Measurements from ENCODE around the gene CPSF6. TPM values are rescaled to one million over a fixed set of nuclear protein-coding genes. Genes with fewer than 3 reads are reported as not detected.
"Not testable (repeated sequence)": the region's sequence is repeated elsewhere in the genome, so short reads cannot be mapped to it uniquely, and the experiment has no call there.

CPSF6 gene, protein sequence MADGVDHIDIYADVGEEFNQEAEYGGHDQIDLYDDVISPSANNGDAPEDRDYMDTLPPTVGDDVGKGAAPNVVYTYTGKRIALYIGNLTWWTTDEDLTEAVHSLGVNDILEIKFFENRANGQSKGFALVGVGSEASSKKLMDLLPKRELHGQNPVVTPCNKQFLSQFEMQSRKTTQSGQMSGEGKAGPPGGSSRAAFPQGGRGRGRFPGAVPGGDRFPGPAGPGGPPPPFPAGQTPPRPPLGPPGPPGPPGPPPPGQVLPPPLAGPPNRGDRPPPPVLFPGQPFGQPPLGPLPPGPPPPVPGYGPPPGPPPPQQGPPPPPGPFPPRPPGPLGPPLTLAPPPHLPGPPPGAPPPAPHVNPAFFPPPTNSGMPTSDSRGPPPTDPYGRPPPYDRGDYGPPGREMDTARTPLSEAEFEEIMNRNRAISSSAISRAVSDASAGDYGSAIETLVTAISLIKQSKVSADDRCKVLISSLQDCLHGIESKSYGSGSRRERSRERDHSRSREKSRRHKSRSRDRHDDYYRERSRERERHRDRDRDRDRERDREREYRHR
- total RNA-seq = 10 to 100 TPM; 34.5 to 42.4 TPM
- long read RNA-seq, full-length matches to known transcripts = 54 of 87 reads
- long read RNA-seq, partial matches to known transcripts = 7 of 87 reads
- long read RNA-seq, other reads (novel, unspliced or antisense) = 26 of 87 reads

GRCh38 chr12:69239352-69239921, at the start of gene CPSF6:
TSS of gene CPSF6 (plus strand) at chr12:69239569. CDS start at chr12:69239647, 78 bp downstream.
- intact Hi-C loops (cut with DNase I) = loop anchor here in 1 of 2 donors (5.0 kb wide), 1 partner anchor 82 kb away; no protein-coding TSS in a partner anchor
- DNase-seq = peak; percentile 96
- ATAC-seq = peak; percentile 99 to 100

- DNase-seq = no peak
- ATAC-seq = no peak
- intact Hi-C loops (cut with DNase I) = no loop called here
These were observed 42.8 kb upstream of the CPSF6 start for GRCh38 chr12:69196302-69197288.

- intact Hi-C loops (cut with DNase I); DNase-seq; ATAC-seq: not testable (repeated sequence)
These were observed 39.4 kb upstream of the CPSF6 start for GRCh38 chr12:69199976-69200375.

GRCh38 chr12:69204191-69204590, 35.2 kb upstream of the CPSF6 start:
- intact Hi-C loops (cut with DNase I) = no loop called here
- DNase-seq (no peak), ATAC-seq (no peak)

DNA sequence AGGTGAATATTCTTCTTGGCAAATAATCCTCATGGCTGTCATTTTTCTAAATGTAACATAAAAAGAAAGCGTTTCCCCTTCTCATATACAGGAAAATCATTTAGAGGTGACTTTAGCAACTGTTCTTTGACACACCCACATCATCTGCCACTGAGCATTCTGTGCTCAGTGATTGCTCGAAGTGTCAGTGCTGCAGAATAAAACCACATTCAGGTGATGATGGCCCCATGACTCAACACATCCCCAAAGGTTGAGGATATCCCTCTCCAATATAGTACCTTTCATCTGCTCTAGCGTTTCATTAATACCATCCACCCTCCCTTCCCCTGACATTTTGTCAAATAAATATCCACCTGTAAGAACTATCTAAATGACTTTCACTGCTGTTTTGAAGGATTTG, 28.7 kb upstream of the CPSF6 start:
- ATAC-seq (no peak), DNase-seq (no peak)

GRCh38 chr12:69211160-69211559, 28.2 kb upstream of the CPSF6 start:
- intact Hi-C loops (cut with DNase I) = no loop called here
- DNase-seq = no peak
- no peak for ATAC-seq

More for the DNA sequence above, 28.7 kb upstream of the CPSF6 start:
- intact Hi-C loops (cut with DNase I) = no loop called here

GRCh38 chr12:69214169-69214568, 25.2 kb upstream of the CPSF6 start:
- DNase-seq (no peak), ATAC-seq (no peak)
- intact Hi-C loops (cut with DNase I) = no loop called here

- no peak for ATAC-seq
- intact Hi-C loops (cut with DNase I) = no loop called here
These were observed 14.0 kb upstream of the CPSF6 start for GRCh38 chr12:69225251-69225910.

DNA sequence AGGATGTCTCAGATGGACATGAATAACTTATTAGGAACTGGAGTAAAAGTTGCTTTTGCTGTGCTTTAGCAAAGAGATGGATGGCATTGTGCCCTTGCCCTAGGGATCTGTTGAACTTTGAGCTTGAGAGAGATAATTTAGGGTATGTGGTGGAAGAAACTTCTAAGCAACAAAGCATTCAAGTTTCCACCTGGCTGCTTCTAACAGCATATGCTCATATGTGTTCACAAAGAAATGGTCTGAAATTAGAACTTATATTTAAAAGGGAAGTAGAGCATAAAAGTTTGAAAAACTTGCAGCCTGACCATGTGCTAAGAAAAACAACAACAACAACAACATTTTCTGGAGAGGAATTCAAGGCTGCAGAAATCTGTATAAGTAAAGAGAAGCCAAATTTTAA, 7.9 kb upstream of the CPSF6 start:
- no peak for DNase-seq
- ATAC-seq = no peak
- intact Hi-C loops (cut with DNase I) = no loop called here

More at GRCh38 chr12:69225251-69225910, 14.0 kb upstream of the CPSF6 start:
- no peak for DNase-seq

- intact Hi-C loops (cut with DNase I) = loop anchor here in 1 of 2 donors (5.0 kb wide), 1 partner anchor 81 kb away; no protein-coding TSS in a partner anchor
- no peak for DNase-seq
- no peak for ATAC-seq
These were observed 599 bp upstream of the CPSF6 start for GRCh38 chr12:69238589-69239351.

- DNase-seq (peak; percentile 55), ATAC-seq (peak; percentile 53 to 56)
- intact Hi-C loops (cut with DNase I) = loop anchor here in 1 of 2 donors (5.0 kb wide), 1 partner anchor 83 kb away; no protein-coding TSS in a partner anchor
These were observed 707 bp downstream of the CPSF6 start for GRCh38 chr12:69239922-69240630.

DNA sequence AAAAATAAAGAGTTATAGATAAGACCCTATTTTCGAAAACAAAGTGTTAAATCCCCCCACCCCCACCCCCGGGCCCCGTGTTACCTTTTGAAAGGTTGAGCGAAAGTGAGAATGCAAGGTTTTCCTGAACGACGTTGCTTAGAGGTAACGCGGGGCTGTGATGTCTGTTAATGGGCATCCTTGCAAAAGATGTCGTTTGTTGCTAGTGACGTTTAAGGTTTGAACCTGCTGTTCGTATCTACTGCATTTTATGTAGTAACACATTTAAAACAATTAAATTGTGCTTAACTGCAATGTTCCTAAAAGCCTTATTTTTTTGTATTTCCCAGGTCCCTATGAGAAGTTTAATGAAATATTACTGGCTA, 1.2 kb downstream of the CPSF6 start:
- DNase-seq (no peak), ATAC-seq (no peak)
- intact Hi-C loops (cut with DNase I) = no loop called here

DNA sequence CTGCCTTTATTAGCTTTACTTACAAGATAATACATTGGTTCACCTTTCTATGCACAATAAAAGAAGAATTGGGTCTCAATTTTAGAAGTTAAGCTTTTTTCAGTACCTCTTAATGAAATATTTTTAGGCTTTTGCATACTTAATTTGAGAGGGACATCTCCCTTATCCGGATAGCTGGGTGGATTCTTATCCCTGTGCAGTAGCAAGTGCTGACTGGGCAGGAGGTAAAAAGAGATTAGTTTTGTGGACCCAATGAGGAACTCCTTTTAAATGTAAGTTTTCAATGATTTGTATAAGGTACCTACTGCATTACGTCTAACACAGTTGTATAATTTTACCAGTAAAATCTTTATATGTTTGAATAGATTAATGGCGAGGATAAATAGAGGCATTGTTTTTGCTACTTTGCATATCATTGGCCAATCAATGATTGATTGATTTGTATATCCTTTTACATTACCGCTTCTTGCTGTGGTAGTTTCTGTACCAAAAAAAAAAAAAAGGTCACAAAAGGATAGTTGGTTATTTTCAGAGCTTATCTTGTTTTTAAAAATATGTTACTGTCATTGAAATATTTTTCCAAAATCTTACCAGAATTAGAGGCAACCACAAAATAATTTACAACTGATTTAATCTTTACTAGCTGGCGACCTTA, 2.2 kb downstream of the CPSF6 start:
- intact Hi-C loops (cut with DNase I) = no loop called here
- DNase-seq (no peak), ATAC-seq (no peak)

DNA sequence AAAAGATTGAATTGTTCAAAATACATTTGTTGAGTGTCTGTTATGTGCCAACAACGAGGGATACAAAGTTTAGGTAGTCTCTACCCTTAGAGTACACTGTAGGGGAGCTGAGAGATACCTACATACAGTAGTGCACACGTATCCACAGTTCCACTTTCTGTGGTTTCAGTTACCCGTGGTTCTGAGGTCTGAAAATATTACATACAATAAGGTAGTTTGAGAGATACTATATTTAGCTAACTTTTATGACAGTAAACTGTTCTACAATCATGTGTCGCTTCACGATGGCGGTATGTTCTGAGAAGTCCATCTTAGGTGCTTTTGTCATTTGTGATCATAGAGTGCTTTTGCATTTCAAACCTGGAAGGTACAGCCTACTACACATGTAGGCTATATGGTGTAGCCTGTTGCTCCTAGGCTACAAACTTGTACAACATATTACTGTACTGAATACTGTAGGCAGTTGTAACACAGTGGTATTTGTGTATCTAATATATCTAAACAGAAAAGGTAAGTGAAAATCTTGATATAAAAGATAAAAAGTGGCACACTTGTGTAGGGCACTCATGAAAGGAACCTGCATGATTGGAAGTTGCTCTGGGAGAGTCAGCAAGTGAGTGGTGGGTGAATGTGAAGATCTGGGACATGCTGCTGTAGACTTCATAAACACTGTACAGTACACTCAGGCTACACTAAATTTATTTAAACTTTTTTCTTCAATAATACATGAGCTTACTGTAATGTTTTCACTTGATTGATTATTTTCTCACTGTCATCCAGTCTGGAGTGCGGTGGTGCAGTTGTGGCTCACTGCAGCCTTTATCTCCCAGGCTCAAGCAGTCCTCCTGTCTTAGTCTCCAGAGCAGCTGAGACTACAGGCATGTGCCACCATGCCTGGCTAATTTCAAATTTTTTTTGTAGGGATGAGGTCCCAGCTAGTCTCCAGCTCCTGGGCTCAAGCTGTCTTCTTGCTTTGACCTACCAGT, 4.0 kb downstream of the CPSF6 start:
- DNase-seq (no peak), ATAC-seq (no peak)
- intact Hi-C loops (cut with DNase I) = no loop called here

GRCh38 chr12:69247268-69248018, 8.1 kb downstream of the CPSF6 start:
- ATAC-seq = no peak
- no peak for DNase-seq
- intact Hi-C loops (cut with DNase I) = no loop called here
